Measurements from ENCODE around the gene PLA2G4B.

Gene PLA2G4B, protein sequence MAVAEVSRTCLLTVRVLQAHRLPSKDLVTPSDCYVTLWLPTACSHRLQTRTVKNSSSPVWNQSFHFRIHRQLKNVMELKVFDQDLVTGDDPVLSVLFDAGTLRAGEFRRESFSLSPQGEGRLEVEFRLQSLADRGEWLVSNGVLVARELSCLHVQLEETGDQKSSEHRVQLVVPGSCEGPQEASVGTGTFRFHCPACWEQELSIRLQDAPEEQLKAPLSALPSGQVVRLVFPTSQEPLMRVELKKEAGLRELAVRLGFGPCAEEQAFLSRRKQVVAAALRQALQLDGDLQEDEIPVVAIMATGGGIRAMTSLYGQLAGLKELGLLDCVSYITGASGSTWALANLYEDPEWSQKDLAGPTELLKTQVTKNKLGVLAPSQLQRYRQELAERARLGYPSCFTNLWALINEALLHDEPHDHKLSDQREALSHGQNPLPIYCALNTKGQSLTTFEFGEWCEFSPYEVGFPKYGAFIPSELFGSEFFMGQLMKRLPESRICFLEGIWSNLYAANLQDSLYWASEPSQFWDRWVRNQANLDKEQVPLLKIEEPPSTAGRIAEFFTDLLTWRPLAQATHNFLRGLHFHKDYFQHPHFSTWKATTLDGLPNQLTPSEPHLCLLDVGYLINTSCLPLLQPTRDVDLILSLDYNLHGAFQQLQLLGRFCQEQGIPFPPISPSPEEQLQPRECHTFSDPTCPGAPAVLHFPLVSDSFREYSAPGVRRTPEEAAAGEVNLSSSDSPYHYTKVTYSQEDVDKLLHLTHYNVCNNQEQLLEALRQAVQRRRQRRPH

DNA sequence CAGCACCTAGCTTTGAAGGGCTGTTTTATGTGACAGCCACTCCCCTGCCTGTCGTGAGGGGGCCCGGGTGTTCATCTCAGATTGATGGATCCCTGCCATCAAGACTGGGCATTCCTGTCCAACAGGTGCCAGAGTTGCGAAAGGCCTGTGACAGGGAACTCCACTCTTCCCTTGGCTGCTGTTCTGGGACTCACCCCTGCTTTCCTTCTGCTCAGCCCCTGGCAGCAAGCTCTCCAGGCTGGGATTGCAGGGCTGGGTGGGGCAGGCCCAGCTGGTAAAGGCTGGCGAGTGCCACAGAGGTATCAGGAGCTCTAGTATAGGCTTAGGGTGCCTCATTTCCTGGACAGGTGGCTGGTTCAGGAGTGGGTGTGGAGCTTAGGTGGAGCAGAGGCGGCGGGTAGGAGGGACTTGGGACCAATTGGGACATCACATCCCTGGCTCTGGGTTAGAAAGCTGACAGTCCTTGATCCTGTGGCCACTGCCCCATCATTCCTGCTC, at the start of gene PLA2G4B:
Gene PLA2G4B (plus strand): TSS at position 448 of the 498 bp plus-strand sequence. CDS start 67 bp downstream, outside the sequence.
- no peak for DNase-seq (ENCODE audit: low read depth)

- no peak for DNase-seq (ENCODE audit: low read depth)
Observed at GRCh38 chr15:41789236-41789635, 49.4 kb upstream of the PLA2G4B start.

DNA sequence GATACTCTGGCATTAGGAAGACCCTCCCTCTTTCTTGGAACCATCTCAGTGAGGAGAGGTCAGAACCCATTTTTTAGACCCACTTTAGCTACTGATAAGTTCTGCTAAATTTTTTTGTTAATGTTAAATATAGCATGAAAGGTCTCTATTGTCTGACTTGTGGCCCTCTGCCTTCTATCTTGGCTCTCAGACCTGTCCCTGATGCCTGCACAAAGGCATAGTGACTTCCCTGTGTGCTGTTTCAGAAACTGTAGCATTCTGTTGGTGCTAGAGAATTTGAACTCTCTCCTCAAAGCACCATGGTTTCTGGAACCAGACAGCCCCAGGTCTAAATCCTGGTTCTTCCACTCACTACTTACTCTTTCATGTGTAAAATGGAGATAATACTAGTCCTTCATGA, 49.0 kb upstream of the PLA2G4B start:
- no peak for DNase-seq (ENCODE audit: low read depth)

GRCh38 chr15:41790169-41790568, 48.5 kb upstream of the PLA2G4B start:
- no peak for DNase-seq (ENCODE audit: low read depth)

GRCh38 chr15:41790756-41791546, 47.7 kb upstream of the PLA2G4B start:
- no peak for DNase-seq (ENCODE audit: low read depth)

GRCh38 chr15:41791547-41791937, 47.1 kb upstream of the PLA2G4B start:
- DNase-seq (ENCODE audit: low read depth), result no peak

DNA sequence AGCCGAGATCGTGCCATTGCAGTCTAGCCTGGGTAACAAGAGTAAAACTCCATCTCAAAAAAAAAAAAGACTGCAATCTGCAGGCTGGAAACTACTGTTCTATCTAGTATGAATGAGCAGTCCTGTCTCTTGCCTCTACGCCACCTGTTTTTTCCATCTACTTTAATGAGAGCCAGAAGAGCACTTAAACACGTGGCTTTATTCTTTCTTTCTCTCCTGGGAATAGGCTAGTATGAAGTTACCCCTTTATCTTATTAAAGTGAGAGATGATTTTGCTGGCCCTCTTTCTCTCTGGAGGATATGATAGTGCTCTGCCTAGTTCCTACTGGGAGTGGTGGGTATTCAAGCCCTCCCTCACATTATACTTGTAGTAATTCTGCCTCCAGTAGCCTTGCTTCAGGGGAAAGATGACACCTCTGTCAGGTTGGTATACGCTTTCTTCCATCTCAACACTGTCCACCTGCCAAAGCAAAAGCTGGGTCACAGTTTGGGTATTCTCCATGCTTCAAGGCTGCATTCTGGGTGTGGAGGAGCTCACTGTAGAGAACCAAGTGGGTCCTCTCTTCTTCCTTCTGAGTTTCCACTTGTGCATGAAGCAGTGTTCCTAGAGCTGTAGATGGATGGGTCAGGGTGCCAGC, 46.5 kb upstream of the PLA2G4B start:
- no peak for DNase-seq (ENCODE audit: low read depth)

- DNase-seq (ENCODE audit: low read depth), result no peak
Observed at GRCh38 chr15:41794081-41794480, 44.6 kb upstream of the PLA2G4B start.

GRCh38 chr15:41795996-41796856, 42.4 kb upstream of the PLA2G4B start:
- DNase-seq (ENCODE audit: low read depth), result no peak

- DNase-seq (ENCODE audit: low read depth), result no peak
Observed at GRCh38 chr15:41797201-41797944, 41.3 kb upstream of the PLA2G4B start.

DNA sequence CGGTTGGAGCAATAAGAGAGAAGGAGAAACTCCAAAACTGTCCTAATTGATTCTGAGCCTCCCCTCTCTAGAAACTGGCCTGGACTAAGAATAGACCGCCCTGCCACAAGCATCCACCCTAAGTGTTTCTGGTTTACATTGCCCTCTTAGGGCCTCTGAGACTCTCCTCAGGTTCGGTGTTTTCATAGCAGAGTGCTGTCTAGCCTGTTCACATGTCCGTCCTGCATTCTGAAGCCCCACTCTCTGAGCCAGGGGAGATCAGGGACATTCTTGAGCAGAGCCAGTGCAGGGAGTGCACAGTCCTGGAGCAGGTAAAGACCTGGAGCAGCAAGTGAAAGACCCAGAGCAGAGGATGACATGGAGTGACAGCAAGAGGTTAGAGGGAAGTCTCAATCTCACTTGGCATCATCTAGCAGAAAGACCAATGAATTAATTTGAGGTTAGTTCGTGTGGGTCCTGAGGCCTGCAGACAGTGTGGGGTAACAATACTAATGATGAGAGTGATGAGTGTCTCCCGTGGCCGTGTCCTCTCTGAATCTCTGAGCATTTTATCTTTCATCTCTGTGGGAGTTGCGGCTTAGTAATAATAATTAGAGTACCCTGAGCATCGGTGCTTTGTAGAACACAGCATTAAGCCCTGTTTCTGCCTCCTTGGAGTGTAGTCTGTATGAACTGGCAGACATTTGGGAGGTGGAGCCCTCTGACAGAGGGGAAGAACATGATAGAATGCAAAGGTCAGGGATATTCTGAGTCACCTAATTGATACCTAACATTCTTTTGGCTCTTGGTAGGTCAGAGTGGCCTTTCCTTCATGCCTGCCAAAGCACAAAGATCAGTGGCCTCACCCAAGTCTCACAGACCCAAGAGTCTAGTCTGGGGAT, 39.8 kb upstream of the PLA2G4B start:
- no peak for DNase-seq (ENCODE audit: low read depth)

DNA sequence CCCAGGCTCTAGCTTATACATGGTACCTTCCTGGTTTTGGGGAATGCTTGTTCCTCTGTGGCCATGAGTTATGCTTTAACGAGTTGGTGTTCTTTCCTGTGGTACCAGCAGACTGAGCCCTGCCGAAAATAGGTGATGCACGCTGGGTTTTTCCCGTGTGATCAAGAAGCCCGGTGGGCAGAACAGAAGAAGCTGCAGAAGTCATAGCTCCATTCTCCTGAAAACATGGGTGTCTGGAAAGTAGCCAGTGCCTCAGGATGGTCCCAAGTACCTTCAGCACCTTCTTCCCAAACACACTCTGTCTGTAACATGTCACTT, 39.2 kb upstream of the PLA2G4B start:
- no peak for DNase-seq (ENCODE audit: low read depth)

DNA sequence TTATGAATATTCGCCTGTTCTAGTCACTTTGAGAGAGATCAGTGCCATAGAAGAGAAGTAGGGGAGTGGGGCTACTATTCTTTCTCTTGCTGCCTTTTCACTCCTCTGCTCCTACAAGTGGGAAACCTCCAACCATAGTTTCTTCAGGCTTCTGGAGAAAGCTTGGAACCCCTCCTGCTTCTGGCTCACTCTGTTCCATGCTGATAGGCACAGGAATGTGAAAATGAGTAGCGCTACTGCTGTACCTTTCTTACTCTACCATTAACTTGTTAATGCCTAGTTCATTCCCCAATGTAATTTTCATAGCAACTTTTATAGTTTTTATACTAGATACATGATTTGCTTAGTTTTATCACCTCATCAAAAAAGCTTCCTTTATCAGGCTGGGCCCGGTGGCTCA, 37.5 kb upstream of the PLA2G4B start:
- no peak for DNase-seq (ENCODE audit: low read depth)

- DNase-seq (ENCODE audit: low read depth), result no peak
Observed at GRCh38 chr15:41801850-41802455, 36.7 kb upstream of the PLA2G4B start.

GRCh38 chr15:41804361-41804760, 34.3 kb upstream of the PLA2G4B start:
- DNase-seq (ENCODE audit: low read depth), result no peak

DNA sequence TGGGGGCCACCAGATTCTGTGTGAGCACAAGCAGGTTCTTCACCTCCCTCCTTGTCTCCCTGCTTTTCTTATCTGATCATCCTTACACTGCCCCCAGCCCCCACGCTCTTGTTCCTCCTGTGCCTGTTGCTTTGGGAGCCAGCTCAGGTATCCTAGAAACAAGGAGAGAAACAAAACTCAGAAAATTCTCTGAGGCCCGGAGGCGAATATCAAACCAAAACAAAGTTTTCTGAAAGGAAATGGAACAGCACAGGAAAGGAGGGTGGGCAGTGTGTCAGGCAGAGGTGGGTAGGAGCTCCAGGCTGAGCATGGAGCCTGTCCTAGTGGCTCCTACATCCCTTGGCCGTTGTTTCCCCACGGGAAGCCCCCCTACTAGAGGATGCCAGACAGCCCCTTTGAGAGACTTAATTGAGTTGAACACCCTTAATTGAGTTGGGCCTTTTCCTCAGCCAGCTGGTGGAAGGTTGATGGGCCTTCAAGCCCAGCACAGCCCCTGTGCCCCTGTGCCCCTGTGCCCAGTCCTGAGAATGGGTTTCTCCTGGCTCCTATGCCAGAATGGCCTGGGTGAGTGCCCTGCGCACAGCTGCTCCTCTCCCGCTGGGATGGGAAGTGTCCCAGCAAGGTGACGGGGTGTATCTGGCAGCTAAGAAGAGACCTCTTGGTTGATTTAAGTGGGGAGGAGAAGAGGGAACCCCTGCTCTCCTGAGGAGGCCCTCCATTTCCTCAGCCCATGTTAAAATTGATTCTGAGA, 33.6 kb upstream of the PLA2G4B start:
- DNase-seq (ENCODE audit: low read depth), result no peak

GRCh38 chr15:41805711-41806110, 32.9 kb upstream of the PLA2G4B start:
- no peak for DNase-seq (ENCODE audit: low read depth)

All from activated T-cell treated with anti-CD3 and anti-CD28 coated beads for 24 hours (primary cell).